HG02885 (cell line): ENCODE results near the gene CLRN1.

Source experiments
- ATAC-seq: cut with Tn5 transposase; IDR thresholded peaks from one replicate; pipeline ENCODE4 v1.9.1; 2021; ENCODE audit warnings: mild to moderate bottlenecking; ENCODE audit not compliant: unreplicated experiment, poor library complexity

Gene CLRN1

DNA sequence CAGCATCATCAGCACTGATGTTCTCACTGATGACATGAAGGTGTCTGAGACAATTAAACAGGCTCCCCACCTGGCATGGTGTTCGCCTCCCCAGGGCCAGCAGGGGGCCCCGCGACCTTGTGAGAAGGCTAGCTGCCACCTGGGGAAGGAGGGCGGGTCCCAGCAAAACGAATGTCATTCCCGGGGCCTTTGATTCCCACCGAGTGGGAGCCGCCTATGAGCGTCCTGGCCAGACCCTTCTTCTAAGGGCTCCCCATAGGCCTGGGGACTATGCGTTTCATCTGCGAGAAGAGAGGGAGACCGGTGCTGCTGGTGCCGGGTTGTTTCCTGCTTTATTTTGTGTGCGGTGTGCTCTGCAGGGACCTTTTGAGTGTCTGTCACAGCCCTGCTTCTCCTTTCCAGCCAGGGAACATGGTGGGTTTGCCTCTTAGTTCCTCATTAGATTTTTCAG, 46.8 kb downstream of the CLRN1 start:
- peak; percentile 96 for ATAC-seq

DNA sequence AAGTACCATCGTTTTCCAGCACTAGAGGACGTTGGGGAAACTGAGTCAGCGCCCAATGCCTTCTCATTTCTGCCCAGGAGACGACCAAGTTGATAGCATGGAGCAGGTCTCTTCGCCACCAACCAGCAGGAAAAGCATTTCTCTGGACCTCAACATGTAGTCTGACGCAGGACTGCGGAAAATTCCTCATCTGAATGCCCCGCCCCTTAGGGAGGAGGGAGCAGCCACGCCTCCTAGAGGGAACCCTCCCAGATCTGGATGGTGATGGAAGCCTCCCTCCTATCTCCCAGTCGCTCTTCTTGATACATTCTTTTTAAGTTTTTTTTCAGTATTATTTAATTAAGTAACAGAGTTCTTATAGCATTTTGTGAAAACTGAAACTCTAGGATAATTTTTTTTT, 49.9 kb downstream of the CLRN1 start:
- no peak for ATAC-seq

DNA sequence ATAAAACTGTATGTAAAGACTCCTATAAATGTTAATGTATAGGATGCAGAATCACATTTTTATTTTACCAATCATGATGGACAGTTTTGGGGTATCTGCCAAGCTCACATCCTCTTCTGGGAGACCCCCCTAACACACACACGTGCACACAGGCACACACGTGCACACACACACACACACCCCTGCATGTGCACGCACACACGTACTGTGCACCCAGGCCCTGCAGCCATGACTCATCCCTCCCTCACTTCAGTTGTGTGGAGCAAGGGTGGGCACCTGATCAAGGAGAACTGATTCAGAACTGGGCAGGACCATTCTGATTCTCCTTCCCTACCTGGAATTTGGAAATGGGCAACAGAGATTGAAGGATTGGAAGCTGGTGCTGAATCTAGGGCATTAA, 51.3 kb downstream of the CLRN1 start:
- ATAC-seq = no peak

DNA sequence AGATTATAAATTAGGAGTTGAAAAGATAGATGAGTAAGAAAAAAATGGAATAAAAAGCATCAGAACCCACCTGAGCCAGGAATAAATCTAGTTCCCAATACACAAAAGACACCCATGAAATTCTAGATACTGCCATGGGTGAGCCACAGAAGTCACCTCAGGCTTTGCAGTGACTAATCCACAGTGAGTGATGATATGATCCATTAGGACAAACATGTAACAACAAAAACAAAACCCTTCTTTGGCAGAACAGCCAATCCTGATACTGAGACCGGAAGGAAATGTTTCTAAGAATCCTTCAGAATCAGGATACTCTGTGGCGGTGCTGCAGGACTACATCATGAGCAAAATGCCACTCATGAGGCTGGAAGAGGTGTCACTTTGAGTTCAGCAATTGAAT, 52.3 kb downstream of the CLRN1 start:
- ATAC-seq = no peak

DNA sequence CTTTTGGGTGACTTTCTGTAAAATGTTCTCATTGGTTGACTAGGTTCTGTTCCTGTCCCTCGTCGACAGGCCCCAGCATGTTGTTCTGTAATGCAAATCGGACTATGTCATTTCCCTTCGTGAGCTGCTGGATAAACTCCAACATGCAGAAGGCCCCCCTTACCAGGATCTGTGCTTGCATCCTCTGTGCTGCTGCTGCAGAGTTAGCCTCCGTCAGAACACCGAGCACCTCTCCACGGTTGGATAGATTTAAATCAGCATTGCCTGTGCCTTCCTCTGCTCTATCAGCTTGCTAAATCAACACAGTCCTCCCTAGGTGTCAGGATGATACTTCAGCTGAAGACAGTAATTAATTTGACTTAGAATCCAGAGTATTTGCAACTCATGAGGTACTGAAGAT, 54.6 kb downstream of the CLRN1 start:
- ATAC-seq = no peak

DNA sequence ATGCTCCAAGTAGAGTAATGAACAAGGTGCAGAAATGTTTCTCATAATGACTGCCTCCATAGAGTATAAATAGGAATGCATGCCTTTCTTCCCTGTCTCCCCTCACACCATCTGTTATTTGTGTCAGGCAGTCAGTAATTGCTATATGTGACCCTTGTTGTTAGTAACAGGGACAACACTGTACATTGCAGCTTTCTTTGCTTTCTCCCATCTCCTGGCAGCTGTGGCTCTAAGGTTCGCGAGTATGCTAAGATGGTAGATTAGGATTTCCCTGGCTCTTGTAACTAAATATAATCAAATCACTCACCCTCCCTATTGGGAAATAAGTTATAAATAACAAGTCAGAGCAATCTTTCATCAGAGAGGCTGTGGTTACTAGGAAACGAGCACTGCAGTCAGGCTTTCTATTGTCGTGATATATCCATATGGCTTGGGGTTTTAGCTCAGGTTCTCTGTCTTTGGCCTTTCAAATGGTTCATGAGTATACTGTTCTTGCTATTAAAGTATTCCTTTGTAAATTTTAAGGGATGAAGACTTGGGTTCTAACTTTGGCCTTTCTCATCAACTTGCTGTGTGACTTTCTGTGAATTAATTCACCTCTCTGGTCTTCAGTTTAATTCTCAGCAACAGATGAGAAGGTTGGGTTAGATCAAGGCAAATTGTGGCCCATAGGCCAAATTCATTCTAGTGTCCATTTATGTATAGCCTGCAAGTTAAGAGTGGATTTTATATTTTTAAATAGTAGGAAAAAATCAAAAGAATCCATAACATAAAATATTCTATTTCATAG, 59.2 kb downstream of the CLRN1 start:
- no peak for ATAC-seq

DNA sequence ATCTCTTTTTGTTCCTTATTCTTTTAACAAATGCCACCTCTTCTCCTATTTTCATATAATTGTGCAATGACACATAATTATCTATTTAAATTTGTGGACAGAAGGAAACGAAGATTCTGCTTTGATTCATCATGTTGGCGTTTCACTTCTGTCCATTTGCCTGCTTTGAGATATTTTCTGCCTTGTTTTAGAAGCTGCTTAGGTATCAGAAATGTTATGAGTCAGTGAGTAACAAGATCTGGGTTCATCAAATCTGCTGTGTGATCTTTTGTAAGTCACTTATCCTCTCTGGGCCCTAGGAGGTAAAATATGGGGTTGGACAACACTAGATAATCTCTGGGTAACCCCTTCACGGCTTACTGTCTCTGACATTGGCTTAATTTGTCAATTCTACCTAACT, 60.0 kb downstream of the CLRN1 start:
- peak; percentile 71 for ATAC-seq

DNA sequence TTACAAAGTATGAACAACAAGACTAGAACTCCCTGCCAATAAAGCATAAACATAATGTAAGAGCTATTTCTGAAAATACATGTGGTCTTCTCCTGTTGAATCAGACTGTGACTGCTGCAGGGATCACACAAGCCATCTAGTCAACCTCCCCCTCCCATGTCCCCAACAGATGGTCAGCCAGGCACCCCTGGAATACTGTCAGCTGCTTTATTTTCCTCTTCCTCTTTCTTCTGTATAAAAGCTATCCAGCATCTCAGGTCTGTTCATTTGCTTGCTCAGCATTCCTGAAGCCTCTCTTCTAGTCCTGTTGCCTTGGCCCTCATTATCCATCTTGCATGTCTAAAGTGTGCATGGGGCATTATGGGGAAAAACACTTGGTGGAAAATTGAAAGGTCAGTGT, 60.8 kb downstream of the CLRN1 start:
- ATAC-seq = no peak

DNA sequence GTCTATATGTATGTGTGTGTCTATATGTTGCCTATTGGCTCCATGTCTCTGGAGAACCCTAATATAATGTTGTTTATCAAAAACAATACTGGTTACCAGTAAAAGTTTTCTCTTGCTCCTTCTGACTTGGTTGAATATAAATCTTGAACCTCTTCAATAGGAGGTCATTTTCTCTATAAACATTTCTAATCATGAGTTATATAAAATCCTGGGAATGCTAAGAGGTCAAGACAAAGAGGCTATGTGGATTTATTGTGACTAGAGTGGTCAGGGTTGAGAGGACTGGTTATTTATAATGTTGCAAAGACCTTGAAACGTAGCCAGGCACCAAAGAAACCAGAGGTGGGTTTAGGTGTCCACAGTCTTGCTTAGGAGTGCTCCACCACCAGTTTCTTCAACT, 66.1 kb downstream of the CLRN1 start:
- no peak for ATAC-seq

DNA sequence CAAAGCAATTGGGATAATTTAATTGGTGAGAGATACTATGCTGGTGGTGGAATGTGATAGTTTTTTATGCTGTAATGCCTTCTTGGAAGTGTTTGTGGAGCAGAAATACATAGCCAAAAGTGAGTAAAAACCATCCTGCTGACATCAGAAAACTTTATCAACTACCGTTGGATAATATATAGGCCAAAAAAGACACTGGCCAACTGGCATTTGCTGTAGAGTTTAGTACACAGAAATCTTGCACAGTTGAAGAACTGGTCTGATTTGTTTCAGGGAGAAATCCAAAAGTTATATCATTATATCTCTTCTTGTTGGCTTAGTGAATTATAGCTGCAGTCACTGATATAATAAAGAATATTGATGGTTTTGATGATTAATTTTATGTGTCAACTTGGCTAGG, 66.8 kb downstream of the CLRN1 start:
- no peak for ATAC-seq

DNA sequence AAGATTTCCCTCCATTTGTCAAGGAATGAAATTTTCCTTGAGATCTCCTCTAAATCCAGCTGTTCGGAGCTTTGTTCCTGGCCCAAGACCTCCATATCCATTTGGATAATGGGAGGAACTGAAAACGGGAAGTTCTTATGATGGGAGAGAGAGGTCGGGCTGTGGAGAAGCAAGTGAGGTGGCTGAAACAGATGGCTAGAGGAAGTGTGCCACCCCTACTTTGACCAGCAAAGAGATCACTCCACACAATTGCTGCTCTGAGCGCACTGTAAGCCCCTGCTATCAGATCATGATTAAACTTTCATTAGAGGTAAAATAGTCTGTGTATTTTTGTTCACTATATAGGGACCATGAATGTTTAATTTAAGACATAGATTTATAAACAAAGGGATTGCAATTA, 67.2 kb downstream of the CLRN1 start, which contains the start of gene MINDY4B:
Gene MINDY4B (minus strand): TSS at position 101 of the 400 bp plus-strand sequence. CDS start 0 bp downstream, at position 101.
- ATAC-seq = no peak

DNA sequence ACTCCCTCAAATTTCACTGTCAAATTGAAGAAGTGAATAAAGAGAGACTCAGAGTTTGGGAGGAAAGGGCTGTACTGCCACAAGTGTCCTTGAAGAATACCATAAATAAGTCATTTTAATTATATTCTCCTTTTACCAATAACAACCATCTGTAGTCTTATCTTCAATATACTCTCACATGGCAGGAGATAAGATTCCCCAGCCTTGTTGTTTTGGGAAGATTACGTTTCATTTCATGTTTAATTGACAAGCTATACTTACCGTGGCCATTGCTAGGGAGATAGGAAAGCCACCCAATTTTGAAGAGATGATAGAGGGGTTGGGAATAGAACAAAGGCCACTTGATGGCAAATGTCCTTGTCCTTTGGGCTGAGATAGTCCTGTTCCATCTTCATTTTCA, 69.5 kb downstream of the CLRN1 start:
- ATAC-seq = no peak

DNA sequence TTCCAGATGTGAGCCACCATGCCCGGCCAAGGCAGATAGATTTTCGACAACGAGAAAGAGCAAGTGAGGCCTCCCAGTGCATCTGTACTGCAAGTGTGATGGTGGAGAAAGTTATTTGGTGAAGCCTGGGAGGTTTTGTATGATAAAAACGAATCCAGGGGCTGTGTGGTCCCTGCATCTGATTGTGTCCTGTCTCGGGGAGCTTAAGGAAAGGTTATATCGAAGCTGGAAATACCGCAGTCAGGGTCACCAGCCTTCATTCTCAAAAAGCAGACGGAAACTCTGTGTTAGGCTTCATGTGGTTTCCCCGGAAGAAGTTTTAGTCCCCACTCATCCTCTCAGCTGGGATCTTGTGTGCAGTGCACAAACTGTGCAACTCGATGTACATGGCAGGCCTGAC, 70.7 kb downstream of the CLRN1 start:
- ATAC-seq = no peak

DNA sequence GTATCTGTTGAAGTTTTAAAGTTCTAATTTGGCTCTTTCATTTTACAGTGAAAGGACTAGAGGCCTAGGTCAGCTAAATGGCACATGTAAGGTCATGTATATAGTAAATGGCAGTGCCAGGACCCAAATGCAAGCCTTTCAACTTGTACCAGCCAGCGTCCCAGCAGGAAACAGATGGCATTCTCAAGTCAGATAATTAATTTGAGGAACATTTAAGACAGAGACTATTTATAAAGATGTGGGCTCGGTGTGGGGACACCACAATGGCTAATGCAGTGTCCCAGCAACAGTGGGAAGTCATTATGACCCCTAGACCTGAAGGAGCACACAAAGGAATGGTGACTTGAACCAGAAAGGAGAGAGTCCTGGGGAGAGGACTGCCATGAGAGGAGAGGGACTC, 73.4 kb downstream of the CLRN1 start:
- ATAC-seq = no peak

DNA sequence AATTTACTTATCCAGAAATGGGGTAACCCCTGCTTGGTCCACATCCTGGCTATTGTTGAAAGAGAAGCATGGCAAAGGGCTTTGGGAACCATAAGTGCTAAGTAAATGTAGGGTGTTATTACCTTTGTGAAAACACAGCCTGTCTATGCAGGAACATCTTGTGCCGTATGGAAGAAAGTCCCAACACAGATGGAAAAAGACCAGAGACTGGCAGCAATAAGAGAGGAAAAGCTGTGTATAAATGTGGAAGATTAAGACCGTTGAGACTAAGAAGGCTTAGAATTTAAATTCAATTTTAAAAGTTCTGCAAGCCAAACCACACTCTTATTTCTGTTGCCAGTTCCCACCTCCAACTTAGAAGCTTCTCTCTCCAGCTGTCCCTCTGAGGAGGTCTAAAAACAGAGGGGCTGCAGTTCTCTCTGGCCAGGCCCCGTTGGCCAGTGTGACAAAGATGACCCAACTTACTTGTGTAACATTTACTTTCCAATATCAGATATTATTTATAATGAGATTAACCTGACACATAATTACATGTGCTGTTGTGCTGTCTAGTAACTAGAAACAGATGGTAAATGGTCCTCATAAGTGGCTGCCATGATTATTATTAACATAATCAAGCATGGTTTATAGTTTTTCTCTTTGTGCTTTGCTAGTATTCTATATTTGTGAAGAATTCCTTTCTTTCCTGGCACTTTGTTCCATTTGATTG, 74.3 kb downstream of the CLRN1 start:
- no peak for ATAC-seq

DNA sequence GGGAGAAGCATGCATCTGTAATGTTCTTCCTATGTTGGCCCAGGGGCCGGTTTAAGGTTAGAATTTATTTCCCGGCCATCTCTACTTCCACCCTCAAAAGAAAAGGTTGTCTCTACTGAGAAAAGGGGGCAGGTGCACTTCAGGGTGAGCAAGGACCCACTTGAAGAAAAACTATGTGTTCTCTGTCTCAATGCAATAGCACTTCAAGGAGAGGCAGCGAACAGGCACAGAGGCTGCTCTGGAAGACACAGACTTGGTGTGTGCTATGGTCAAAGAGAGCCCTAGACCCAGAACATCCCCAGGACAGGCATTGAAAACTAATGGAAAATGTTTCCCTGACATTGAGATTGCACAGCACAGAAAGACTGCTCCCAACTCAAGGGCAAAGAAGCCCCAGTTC, 74.9 kb downstream of the CLRN1 start:
- no peak for ATAC-seq

DNA sequence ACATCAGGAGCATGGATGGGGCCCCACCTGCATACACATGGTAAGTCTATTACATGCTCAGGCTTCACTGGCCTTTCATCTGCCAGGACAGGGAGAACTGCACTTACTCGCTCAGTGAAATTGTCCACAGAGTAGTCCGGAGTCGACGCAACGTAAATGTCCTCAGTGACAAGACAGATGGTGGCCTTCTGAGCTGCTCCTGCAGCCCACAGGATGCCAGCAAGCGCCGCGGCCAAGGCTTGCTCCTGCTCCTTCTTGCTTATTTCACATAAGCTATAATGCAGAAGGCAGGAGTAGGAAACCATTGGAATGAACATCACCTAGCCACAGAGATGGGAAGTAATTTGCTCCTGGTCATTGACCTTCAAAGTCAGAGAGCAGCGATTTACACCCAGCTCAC, 81.7 kb downstream of the CLRN1 start:
- ATAC-seq = no peak

DNA sequence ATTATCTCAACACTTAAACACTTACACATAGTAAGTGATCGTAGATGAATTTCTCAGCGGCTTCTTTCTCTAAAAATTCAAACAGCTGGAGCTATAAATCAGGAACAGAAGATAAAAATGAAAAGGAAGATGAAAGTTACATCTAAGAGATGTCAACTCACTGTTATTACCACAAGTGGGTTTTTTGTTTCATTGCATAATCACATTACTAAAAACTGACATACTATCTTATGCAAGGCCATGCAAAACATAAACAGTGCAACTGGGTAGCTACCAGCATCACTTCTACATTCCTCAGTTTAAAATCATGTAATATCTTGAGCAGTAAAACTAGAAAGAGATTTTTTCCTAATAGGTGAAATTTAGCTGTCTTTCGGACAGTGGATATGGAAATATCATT, 82.2 kb downstream of the CLRN1 start:
- ATAC-seq = no peak

DNA sequence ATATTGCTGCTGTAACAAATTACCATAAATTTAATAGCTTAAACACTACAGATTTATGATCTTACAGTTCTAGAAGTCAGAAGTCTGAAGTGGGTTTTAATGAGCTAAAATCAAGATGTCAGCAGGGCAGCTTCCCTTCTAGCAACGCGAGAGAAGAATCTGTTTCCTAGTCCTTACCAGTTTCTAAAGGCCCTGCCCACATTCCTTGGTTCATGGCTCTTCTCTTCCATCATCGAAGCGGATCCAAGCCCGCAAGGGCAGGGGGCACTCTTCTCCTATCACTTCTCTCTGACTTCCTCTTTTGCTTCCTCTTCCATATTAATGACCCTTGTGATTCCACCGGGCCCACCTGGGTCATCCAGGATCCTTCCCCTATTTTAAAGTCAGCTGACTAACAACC, 83.4 kb downstream of the CLRN1 start:
- no peak for ATAC-seq

DNA sequence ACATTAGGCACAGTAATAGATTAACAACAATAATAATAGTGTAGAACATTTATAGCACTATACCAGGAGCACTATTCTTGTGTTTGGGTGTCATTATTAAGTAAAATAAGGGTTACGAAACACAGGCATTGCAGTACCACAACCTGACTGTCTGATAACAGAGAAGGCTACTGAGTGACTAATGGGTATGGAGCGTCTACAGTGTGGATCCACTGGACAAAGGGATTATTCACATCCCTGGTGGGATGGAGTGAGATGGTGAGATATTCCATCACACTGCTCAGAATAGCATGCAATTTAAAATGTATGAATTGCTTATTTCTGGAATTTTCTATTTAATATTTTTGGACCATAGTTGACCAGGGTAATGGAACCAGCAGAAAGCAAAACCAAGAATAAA, 85.5 kb downstream of the CLRN1 start:
- no peak for ATAC-seq

DNA sequence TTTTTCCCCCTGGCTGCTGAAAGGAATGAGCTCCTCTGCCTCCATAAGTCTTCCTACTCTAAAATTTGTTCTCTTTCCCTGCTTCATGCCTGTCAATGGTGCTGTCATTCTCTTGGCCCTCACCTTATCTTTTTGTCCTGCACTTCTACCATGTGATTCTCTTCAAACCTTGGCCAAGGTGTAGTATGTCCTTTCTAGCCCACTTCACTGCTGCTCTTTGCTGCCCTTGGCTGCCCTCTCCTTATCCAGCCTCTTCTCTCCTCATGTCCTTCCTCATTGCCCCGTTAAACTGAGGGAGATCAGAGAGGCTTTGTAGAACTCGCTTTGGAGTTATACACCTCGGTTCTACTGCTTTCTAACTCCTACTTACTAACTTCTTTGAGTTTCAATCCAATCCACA, 87.0 kb downstream of the CLRN1 start:
- ATAC-seq = no peak
